ENCODE data around the gene MAGEB17.

DNA sequence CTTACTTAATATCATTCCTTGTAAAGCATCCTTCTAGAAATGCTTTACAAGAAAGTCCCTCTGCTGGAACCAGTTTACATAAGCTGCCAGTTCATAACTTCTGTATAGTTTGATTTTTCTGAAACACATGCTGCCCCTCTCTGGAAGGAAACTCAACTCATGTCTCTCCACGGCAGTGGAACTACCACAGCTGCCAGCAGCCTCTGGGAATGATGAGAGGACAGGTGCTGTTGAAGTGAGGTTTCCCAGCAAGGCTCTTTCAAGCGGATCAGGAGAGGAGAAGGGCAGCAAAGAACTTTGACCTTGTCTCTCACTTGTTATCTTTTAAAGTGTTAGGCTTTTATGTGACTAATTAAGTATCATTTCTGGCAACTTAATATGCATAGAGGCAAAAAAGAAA, 36.6 kb upstream of the MAGEB17 start:
- TF ChIP-seq, protein P1, sequence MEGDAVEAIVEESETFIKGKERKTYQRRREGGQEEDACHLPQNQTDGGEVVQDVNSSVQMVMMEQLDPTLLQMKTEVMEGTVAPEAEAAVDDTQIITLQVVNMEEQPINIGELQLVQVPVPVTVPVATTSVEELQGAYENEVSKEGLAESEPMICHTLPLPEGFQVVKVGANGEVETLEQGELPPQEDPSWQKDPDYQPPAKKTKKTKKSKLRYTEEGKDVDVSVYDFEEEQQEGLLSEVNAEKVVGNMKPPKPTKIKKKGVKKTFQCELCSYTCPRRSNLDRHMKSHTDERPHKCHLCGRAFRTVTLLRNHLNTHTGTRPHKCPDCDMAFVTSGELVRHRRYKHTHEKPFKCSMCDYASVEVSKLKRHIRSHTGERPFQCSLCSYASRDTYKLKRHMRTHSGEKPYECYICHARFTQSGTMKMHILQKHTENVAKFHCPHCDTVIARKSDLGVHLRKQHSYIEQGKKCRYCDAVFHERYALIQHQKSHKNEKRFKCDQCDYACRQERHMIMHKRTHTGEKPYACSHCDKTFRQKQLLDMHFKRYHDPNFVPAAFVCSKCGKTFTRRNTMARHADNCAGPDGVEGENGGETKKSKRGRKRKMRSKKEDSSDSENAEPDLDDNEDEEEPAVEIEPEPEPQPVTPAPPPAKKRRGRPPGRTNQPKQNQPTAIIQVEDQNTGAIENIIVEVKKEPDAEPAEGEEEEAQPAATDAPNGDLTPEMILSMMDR (IDR thresholded peaks at IDR 0.05), result no peak
- no peak for TF ChIP-seq POLR2A (IDR thresholded peaks at IDR 0.05)

Measured in esophagus squamous epithelium (tissue), 4 donors.